ENCODE results near the gene CRABP2.

DNA sequence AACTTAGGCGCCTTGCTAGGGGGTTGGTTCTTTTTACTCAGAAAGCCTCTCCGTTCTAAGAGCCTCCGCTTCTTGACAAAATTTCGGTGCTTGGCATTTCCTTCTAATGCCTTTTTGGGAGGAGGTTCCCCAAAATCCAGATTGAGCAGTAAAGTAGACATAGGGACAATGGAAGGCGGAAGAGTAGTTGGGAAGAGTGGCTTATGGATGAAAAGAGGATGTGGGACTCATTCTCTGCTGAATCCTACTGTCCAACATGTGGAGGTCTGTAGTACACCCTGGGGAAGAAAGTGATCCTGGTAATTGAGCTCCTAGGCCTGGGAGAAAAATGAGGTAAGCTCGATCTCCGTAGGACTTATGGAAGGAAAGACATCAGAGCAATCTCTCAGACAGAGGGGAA lies 22.1 kb upstream of the CRABP2 start:
- TF ChIP-seq, protein P1, sequence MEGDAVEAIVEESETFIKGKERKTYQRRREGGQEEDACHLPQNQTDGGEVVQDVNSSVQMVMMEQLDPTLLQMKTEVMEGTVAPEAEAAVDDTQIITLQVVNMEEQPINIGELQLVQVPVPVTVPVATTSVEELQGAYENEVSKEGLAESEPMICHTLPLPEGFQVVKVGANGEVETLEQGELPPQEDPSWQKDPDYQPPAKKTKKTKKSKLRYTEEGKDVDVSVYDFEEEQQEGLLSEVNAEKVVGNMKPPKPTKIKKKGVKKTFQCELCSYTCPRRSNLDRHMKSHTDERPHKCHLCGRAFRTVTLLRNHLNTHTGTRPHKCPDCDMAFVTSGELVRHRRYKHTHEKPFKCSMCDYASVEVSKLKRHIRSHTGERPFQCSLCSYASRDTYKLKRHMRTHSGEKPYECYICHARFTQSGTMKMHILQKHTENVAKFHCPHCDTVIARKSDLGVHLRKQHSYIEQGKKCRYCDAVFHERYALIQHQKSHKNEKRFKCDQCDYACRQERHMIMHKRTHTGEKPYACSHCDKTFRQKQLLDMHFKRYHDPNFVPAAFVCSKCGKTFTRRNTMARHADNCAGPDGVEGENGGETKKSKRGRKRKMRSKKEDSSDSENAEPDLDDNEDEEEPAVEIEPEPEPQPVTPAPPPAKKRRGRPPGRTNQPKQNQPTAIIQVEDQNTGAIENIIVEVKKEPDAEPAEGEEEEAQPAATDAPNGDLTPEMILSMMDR (IDR thresholded peaks at IDR 0.05), result no peak
- no peak for TF ChIP-seq POLR2A (IDR thresholded peaks at IDR 0.05)
